Activated CD4-positive, alpha-beta T cell treated with anti-CD3 and anti-CD28 coated beads, Interleukin-2, amount 50 U/mL, for 48 hours (primary cell): Measurements from ENCODE around the gene PCDHB15.

ENCODE experiments used
- DNase-seq, 2 experiments: peaks; one replicate each; pipeline ENCODE4 v3.0.0-alpha.2; 2020

PCDHB15 gene

DNA sequence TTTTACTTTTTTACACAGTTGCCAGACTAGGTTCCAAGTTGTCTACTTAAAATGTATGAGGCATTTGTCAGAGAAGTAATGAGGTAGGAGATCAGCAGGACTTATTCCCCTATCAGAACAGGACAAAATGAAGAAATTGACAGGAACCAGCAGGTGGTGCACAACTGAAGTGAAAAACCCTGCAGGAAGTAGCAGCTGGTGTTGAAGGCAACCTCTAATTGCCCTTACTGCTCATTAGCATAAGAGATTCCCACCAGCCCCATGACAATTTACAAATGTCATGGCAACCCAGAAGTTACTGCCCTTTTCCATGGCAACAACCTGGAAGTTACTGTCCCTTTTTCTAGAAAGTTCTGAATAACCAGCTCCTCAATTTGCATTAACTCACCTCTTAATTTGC is 5.4 kb downstream of the PCDHB15 start:
- no peak for DNase-seq

DNA sequence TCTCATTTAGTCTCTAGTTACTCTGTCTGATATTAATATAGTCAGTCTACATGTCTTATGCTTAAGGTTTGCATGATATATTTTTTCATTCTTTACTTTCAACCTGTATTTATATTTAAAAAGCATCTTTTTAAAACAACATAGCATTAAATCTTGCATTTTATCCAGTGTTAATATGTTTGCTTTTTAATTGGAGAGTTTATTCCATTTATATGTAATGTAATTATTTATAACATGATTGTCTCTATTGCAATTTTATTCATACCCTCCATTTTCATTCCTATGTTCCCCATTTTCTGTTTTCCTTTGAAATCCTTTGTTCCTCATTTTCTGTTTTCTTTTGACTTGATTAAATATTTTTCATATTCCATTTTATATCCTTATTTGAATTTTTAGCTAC is 13.3 kb downstream of the PCDHB15 start:
- no peak for DNase-seq

DNA sequence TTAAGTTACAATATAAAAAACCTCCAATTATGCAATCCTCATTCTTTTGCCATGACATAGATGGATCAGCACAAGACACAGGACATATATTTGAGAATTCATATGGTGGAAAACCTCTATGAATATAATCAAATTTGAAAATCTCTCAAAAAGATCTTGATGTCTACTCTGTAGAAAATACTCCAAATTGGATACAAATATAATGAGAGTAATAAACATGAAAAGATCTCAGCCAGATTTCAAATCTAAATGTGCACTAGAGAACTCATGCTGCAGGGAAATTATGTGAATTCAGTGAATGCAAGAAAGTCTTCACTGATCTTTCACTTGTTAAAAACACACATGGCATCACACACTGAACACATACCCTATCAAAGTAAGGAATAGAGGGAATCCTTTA is 13.8 kb downstream of the PCDHB15 start:
- DNase-seq: no peak

DNA sequence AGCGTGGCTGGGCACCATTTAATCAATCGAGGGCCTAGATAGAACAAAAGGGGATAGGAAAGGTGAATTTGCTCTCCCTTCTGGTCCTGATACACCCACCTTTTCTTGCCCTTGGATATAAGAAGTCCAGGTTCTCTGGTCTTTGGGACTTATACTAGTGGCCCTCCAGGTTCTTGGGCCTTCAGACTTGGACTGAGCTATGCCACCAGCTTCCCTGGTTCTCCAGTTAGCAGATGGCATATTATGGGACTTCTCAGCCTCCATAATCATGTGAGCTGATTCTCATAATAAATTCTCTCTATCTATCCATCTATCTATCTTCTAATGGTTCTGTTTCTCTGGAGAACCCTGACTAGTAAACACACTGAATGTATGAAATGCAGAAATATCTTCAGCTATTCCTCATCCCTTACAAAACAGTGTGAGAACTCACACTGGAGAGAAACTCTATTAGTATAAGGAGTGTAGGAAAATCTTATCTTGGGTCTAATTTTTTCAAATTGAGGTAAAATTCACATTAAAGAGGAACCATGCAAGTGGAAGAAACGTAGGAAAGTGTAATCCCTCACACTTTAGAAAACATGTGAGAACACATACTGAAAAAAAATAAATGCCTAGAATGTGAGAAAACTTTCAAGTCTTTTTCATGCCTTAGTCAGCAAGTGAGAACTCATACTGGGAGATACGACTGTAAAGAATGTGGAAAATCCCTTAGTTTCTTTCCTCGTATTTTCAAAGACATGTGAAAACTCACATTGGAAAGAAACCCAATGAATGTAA is 15.5 kb downstream of the PCDHB15 start:
- DNase-seq: no peak

DNA sequence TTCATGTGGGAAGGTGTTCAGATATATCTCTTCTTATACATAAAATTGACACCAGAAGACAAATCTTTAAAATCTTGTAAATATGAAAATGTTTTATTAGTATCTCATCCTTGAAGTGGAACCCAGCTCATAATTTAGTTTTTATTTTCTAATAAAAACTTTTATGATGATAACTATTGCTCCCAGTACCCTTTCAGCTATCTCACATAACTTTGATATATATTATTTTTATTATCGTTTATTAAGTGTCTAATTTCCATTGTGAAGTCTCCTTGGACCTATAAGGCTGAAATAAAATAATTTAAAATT is 16.0 kb downstream of the PCDHB15 start:
- DNase-seq: no peak

DNA sequence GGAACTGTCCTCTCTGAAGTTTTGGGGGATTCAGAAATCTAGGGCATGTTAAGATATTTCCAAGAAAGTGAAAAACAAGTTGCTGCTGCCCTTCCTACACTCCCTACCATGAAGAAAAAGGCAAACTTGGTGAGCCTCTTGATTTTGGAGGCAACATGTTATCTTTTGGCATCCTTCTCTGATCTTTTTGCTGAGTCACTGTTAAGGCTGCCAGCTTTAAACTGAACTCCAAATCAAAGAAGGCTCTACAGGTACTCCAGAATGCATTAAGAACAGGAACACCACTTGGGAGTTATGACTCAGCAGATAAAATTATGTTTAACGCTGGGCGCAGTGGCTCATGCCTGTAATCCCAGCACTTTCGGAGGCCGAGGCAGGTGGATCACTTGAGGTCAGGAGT is 24.0 kb downstream of the PCDHB15 start:
- no peak for DNase-seq

DNA sequence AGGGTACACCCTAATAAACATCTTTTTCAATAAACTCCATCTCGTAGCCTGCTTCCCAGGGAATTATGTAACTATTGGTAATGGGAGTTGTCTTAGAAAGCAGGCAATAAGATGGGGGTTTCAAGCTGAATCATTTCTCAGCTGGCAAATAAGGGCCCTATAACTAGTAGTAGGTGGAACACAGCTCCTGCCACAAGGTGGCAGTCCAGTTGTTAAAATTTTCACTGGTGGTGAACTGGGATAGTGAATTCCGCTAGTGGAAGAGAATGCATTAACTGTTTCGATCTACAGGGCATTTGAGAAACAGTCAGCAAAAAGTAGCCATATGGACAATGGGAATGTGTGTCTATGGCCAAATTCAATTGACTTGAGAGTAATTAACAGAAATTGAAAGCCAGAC is 27.7 kb downstream of the PCDHB15 start:
- no peak for DNase-seq

DNA sequence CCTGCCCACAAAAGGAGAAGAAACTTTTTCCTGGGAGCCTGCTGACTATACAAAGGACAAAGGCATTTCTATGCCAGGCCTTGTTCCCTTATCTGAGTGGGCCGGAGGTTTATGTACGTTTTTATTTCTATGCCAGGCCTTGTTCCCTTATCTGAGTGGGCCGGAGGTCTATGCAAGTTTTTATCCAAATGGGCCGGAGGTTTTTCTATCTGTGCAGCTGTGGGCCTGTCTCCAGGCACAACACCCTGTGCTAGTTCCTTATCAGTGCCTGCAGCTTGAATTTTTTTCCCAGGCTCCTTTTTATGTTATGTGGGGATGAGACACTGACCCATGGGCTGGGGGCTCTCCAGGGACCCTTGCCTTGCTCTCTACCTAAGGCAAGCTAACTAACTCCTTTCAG is 53.2 kb downstream of the PCDHB15 start:
- DNase-seq: no peak
